ENCODE data around the gene ASCL1. TPM values are rescaled to one million over a fixed set of nuclear protein-coding genes. Genes with fewer than 3 reads are reported as not detected.

The ASCL1 gene
- total and polyA plus RNA-seq, 2 of the 13 experiments (the other 11 are each of a cell fraction or from before 2014, with no cell fraction given) = not detected

DNA sequence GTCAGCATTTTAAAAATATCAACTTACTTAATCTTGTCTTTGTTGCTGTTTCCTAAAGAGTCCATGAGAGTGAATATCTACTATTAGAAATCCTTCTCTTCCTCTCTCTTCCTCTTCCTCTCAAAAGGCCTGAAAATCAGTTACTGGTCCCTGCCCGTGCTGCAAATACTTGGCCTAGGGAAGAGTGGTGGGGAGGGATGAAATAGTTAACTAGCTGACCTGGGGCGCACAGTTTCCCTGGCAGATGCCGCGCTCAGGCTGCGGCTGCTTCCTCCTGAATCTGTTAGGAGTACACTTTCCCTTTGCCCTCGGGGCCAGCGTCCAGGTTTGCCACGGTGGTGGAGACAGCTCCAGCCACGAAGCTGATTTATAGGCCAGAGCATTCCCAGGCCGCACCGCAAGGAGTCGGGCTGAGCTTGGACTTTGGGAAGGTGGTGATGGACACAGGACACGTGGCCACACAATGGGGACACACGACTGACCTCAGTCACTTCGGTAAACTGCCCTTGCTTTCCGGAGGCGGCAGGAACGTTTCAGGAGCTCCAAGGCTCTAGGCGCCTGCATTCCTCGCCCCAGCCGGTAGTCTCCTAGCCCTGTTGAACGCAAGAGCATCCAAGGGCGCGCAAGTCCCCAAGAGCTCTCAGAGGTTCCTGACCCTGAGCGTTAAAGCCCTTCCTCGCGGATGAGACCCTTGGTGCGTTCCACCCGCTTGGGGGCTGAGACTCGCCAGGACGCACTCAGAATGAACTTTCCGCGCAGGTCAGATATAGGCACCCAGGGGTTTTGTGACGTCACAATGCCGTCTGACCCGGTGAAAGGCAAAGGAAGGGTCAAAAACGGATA is 7.1 kb upstream of the ASCL1 start (continued):
- TF ChIP-seq, protein P1, sequence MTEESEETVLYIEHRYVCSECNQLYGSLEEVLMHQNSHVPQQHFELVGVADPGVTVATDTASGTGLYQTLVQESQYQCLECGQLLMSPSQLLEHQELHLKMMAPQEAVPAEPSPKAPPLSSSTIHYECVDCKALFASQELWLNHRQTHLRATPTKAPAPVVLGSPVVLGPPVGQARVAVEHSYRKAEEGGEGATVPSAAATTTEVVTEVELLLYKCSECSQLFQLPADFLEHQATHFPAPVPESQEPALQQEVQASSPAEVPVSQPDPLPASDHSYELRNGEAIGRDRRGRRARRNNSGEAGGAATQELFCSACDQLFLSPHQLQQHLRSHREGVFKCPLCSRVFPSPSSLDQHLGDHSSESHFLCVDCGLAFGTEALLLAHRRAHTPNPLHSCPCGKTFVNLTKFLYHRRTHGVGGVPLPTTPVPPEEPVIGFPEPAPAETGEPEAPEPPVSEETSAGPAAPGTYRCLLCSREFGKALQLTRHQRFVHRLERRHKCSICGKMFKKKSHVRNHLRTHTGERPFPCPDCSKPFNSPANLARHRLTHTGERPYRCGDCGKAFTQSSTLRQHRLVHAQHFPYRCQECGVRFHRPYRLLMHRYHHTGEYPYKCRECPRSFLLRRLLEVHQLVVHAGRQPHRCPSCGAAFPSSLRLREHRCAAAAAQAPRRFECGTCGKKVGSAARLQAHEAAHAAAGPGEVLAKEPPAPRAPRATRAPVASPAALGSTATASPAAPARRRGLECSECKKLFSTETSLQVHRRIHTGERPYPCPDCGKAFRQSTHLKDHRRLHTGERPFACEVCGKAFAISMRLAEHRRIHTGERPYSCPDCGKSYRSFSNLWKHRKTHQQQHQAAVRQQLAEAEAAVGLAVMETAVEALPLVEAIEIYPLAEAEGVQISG (CRISPR knock-in tag; IDR thresholded peaks at IDR 0.05) = peak; percentile 58; the same call in 1 of the 2 replicates
- TF ChIP-seq ZNF713 (CRISPR knock-in tag; IDR thresholded peaks at IDR 0.05) (no peak), FOXJ3 (CRISPR knock-in tag; IDR thresholded peaks at IDR 0.05; ENCODE audit: borderline replicate concordance) (no peak), KDM2A (CRISPR knock-in tag; IDR thresholded peaks at IDR 0.05; ENCODE audit: borderline replicate concordance, low read depth) (no peak; the same call in 1 of the 2 replicates), ZEB1 (IDR thresholded peaks at IDR 0.05; ENCODE audit: insufficient replicate concordance, low read depth) (no peak), ZNF7 (CRISPR knock-in tag; IDR thresholded peaks at IDR 0.05) (no peak), SPEN (CRISPR knock-in tag; IDR thresholded peaks at IDR 0.05; ENCODE audit: low read depth) (peak; percentile 87), MBD4 (IDR thresholded peaks at IDR 0.05; ENCODE audit: borderline replicate concordance, low read length) (no peak), HNF4G (IDR thresholded peaks at IDR 0.05; ENCODE audit: borderline replicate concordance, low read depth, low read length) (peak; percentile 61), HNF4G (CRISPR knock-in tag; IDR thresholded peaks at IDR 0.05; ENCODE audit: borderline replicate concordance, low read depth) (peak; percentile 76), FOSL2 (CRISPR knock-in tag; IDR thresholded peaks at IDR 0.05) (peak; percentile 33; the same call in 1 of the 2 replicates), POGZ (CRISPR knock-in tag; IDR thresholded peaks at IDR 0.05) (peak; percentile 87), RELA (CRISPR knock-in tag; IDR thresholded peaks at IDR 0.05) (no peak), ZNF138 (CRISPR knock-in tag; IDR thresholded peaks at IDR 0.05; ENCODE audit: low read depth) (no peak), ZNF253 (CRISPR knock-in tag; IDR thresholded peaks at IDR 0.05; ENCODE audit: borderline replicate concordance) (no peak), RXRB (CRISPR knock-in tag; IDR thresholded peaks at IDR 0.05; ENCODE audit: borderline replicate concordance) (peak; percentile 32; the same call in 1 of the 2 replicates), SCMH1 (CRISPR knock-in tag; IDR thresholded peaks at IDR 0.05; ENCODE audit: borderline replicate concordance) (no peak), ZNF570 (CRISPR knock-in tag; IDR thresholded peaks at IDR 0.05; ENCODE audit: borderline replicate concordance) (no peak), ZNF260 (CRISPR knock-in tag; IDR thresholded peaks at IDR 0.05; ENCODE audit: borderline replicate concordance, low read depth) (no peak)
- TF ChIP-seq, protein P2, sequence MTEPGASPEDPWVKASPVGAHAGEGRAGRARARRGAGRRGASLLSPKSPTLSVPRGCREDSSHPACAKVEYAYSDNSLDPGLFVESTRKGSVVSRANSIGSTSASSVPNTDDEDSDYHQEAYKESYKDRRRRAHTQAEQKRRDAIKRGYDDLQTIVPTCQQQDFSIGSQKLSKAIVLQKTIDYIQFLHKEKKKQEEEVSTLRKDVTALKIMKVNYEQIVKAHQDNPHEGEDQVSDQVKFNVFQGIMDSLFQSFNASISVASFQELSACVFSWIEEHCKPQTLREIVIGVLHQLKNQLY (CRISPR knock-in tag; IDR thresholded peaks at IDR 0.05) = peak; percentile 88
- TF ChIP-seq, protein P3, sequence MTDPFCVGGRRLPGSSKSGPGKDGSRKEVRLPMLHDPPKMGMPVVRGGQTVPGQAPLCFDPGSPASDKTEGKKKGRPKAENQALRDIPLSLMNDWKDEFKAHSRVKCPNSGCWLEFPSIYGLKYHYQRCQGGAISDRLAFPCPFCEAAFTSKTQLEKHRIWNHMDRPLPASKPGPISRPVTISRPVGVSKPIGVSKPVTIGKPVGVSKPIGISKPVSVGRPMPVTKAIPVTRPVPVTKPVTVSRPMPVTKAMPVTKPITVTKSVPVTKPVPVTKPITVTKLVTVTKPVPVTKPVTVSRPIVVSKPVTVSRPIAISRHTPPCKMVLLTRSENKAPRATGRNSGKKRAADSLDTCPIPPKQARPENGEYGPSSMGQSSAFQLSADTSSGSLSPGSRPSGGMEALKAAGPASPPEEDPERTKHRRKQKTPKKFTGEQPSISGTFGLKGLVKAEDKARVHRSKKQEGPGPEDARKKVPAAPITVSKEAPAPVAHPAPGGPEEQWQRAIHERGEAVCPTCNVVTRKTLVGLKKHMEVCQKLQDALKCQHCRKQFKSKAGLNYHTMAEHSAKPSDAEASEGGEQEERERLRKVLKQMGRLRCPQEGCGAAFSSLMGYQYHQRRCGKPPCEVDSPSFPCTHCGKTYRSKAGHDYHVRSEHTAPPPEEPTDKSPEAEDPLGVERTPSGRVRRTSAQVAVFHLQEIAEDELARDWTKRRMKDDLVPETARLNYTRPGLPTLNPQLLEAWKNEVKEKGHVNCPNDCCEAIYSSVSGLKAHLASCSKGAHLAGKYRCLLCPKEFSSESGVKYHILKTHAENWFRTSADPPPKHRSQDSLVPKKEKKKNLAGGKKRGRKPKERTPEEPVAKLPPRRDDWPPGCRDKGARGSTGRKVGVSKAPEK (CRISPR knock-in tag; IDR thresholded peaks at IDR 0.05; ENCODE audit: borderline replicate concordance) = peak; percentile 10; the same call in 1 of the 2 replicates
- TF ChIP-seq, protein P4, sequence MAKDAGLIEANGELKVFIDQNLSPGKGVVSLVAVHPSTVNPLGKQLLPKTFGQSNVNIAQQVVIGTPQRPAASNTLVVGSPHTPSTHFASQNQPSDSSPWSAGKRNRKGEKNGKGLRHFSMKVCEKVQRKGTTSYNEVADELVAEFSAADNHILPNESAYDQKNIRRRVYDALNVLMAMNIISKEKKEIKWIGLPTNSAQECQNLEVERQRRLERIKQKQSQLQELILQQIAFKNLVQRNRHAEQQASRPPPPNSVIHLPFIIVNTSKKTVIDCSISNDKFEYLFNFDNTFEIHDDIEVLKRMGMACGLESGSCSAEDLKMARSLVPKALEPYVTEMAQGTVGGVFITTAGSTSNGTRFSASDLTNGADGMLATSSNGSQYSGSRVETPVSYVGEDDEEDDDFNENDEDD (CRISPR knock-in tag; IDR thresholded peaks at IDR 0.05; ENCODE audit: borderline replicate concordance) = peak; percentile 62; the same call in 1 of the 2 replicates

Measured in HepG2 (cell line).